Lung microvascular endothelial cell (primary cell): Measurements from ENCODE around the gene ASXL1. TPM values are rescaled to one million over a fixed set of nuclear protein-coding genes. Genes with fewer than 3 reads are reported as not detected.

ENCODE experiments used
- total RNA-seq: library from RNA; depleted of rRNA; stranded (reverse); fragments of >200 nt; gene quantifications from 2 replicates; pipeline ENCODE4 v1.2.1, GENCODE V29; 2014

The ASXL1 gene
- total RNA-seq, 1 donor from 2014 or later, result 42.5 TPM

Other genes starting within 250 kb of the ASXL1 start
- 16.3 and 25.2 TPM in 2 replicates for gene TM9SF4, start 248.6 kb upstream of the ASXL1 start, total RNA-seq
- gene PLAGL2, start 150.6 kb upstream of the ASXL1 start, total RNA-seq, result 2.2 and 2.8 TPM in 2 replicates
- gene POFUT1, start 150.5 kb upstream of the ASXL1 start, total RNA-seq, result 24.6 and 31.2 TPM in 2 replicates
- 20.7 and 22.6 TPM in 2 replicates for gene KIF3B, start 80.7 kb upstream of the ASXL1 start, total RNA-seq
- gene NOL4L, start 227.0 kb downstream of the ASXL1 start, total RNA-seq, result 8.5 and 9.9 TPM in 2 replicates